Peyer's patch (tissue), 4 donors: ENCODE measurements around the gene CACNA2D2. TPM values are rescaled to one million over a fixed set of nuclear protein-coding genes. Genes with fewer than 3 reads are reported as not detected.

Experiments used
- DNase-seq, 3 donors: peaks; one replicate each; pipeline ENCODE4 v3.0.0-alpha.2; 2017 to 2019
- H3K27ac ChIP-seq, 4 donors: fragments of 200-600 bp; sonication (generic); one replicate each; pipeline ENCODE4 v1.5.1; 2016 to 2019
- H3K27me3 ChIP-seq, 2 donors: fragments of 200-600 bp; sonication (generic); one replicate each; pipeline ENCODE4 v1.5.1; 2019
- H3K36me3 ChIP-seq, 3 donors: fragments of 200-600 bp; sonication (generic); one replicate each; pipeline ENCODE4 v1.5.1; 2016 to 2019
- H3K4me1 ChIP-seq, 4 donors: fragments of 200-600 bp; sonication (generic); one replicate each; pipeline ENCODE4 v1.5.1; 2016 to 2019
- H3K4me3 ChIP-seq, 4 donors: fragments of 200-600 bp; sonication (generic); 1 replicate in 3 of 4; 2 replicates in 1 of 4; pipeline ENCODE4 v1.5.1; 2016 to 2019; ENCODE audit warnings: mild to moderate bottlenecking in 1 of 4
- H3K9me3 ChIP-seq, 4 donors: fragments of 200-600 bp; sonication (generic); one replicate each; pipeline ENCODE4 v1.5.1; 2016 to 2019; ENCODE audit warnings: mild to moderate bottlenecking in 1 of 4
- POLR2A ChIP-seq, 2 donors: fragments of 450-650 bp; IDR thresholded peaks; one replicate each; pipeline ENCODE4 v1.5.1; 2017; ENCODE audit warnings: antibody characterized with exemption in 2 of 2, mild to moderate bottlenecking in 2 of 2, moderate library complexity in 2 of 2
- total RNA-seq, 4 donors: library from RNA; depleted of rRNA; stranded (reverse); fragments of >200 nt; gene quantifications; one replicate each; pipeline ENCODE4 v1.1.0, GENCODE V29; 2016
- TF ChIP-seq, protein P1 (sequence below), 6 experiments: fragments of 450-650 bp in 4 of 6; fragments of 200-600 bp in 2 of 6; sonication (generic) in 1 of 6; IDR thresholded peaks; one replicate each; pipeline ENCODE4 v1.5.1; 2017 to 2019; ENCODE audit warnings: antibody characterized with exemption in 6 of 6, mild to moderate bottlenecking in 3 of 6, moderate library complexity in 1 of 6

CACNA2D2 gene
- total RNA-seq, 4 donors from 2014 or later: 0.88 to 5.8 (median 1.2) TPM

DNA sequence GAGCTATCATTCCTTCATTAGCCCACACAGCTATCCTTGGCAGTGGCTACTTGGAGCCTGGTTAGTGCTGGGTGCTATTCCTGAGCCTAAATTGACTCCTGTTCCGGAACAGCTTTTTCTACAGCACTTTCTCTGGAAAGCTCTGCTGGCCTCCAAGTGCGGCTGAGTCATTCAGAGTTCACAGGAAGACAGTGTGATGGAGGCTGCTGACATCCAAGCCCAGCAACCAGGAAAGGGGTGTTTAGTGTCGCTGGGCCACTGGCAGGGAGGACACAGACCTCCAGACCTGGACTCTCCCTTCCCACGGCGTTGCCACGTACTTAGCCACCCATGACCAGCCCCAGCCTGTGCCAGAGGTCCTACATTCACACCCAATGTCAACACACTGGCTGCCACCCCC, 28.7 kb downstream of the CACNA2D2 start:
- Histone ChIP-seq H3K27ac (no peak overlapping the region), H3K4me3 (no peak overlapping the region), H3K36me3 (no peaks in the 10 kb centered on the region), H3K27me3 (no peaks in the 10 kb centered on the region), H3K4me1 (no peaks in the 10 kb centered on the region), H3K9me3 (no peaks in the 10 kb centered on the region)
- DNase-seq: no peak
- no peak for TF ChIP-seq POLR2A (IDR thresholded peaks at IDR 0.05)
- TF ChIP-seq, protein P1, sequence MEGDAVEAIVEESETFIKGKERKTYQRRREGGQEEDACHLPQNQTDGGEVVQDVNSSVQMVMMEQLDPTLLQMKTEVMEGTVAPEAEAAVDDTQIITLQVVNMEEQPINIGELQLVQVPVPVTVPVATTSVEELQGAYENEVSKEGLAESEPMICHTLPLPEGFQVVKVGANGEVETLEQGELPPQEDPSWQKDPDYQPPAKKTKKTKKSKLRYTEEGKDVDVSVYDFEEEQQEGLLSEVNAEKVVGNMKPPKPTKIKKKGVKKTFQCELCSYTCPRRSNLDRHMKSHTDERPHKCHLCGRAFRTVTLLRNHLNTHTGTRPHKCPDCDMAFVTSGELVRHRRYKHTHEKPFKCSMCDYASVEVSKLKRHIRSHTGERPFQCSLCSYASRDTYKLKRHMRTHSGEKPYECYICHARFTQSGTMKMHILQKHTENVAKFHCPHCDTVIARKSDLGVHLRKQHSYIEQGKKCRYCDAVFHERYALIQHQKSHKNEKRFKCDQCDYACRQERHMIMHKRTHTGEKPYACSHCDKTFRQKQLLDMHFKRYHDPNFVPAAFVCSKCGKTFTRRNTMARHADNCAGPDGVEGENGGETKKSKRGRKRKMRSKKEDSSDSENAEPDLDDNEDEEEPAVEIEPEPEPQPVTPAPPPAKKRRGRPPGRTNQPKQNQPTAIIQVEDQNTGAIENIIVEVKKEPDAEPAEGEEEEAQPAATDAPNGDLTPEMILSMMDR (IDR thresholded peaks at IDR 0.05): no peak

DNA sequence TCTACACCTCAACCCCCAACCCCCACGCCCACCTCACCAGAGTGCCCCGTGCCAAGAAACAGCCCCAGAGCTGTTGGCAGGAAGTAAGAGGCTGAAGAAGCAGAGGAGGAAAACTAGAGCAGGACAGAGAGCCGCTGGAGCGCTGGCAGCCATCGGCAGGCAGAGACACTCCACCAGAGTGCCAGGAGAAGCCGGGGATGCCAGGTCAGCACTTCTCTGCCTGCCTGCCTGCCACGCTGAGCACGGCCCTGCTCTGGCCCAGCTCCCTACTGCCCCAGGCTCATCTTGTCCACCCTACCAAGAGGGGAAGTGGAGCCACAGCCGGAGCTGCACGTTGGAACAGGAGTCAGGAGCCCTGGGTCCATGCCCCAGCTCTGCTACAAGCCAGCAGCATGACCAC, 29.7 kb downstream of the CACNA2D2 start:
- Histone ChIP-seq H3K4me1 (no peaks in the 10 kb centered on the region), H3K36me3 (no peaks in the 10 kb centered on the region), H3K9me3 (no peaks in the 10 kb centered on the region), H3K4me3 (no peak overlapping the region), H3K27me3 (no peaks in the 10 kb centered on the region), H3K27ac (no peak overlapping the region)
- no peak for TF ChIP-seq POLR2A (IDR thresholded peaks at IDR 0.05)
- TF ChIP-seq, protein P1 (IDR thresholded peaks at IDR 0.05): no peak
- DNase-seq: no peak

DNA sequence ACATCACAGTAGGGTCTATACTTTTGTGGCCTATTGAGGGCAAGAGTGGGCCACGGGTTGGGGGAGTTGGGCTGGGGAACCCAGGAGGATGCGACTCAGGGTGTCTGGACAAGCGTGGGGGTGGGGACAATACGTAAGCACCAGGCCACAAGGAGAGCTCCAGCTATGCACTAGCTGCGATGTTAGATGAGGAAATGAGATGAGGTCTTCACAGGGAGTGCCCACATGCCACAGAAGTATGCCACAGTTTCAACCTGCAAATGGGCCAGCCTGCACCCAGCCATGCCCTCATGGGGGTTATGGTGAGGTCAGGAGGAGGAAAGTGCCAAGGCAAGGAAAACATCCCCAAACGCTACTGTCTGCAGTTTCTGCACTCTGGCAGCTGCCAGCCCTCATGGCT, 30.5 kb downstream of the CACNA2D2 start:
- TF ChIP-seq POLR2A (IDR thresholded peaks at IDR 0.05): no peak
- TF ChIP-seq, protein P1 (IDR thresholded peaks at IDR 0.05): no peak

DNA sequence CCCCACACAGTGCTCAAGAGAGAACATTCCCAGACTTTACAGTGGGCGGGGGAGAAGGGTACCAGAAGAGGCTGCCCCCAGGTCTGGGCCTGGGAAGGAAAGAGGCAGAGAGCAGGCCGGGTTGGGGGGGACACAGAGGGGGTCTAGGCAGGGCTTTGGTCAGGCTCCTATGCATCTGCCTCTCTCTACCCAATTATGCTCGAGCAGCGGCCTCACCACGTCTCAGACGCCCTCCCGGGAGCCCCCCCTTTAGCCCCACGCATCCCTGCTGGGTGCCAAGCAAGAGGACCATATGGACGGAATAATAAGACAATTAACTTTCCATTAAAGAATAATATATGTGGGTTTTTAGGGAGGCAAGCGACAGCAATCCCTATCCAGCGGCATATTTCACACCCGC, 32.8 kb downstream of the CACNA2D2 start:
- DNase-seq: no peak
- no peak overlapping the region for H3K27ac ChIP-seq
- no peaks in the 10 kb centered on the region for H3K4me1 ChIP-seq
- H3K36me3 ChIP-seq: no peaks in the 10 kb centered on the region
- H3K4me3 ChIP-seq: no peak overlapping the region
- H3K9me3 ChIP-seq: no peaks in the 10 kb centered on the region
- no peaks in the 10 kb centered on the region for H3K27me3 ChIP-seq
- TF ChIP-seq POLR2A (IDR thresholded peaks at IDR 0.05): no peak
- TF ChIP-seq, protein P1 (IDR thresholded peaks at IDR 0.05): no peak

More for the DNA sequence above, 30.5 kb downstream of the CACNA2D2 start:
- Histone ChIP-seq H3K4me3 (no peak overlapping the region), H3K36me3 (no peaks in the 10 kb centered on the region), H3K27me3 (no peaks in the 10 kb centered on the region), H3K27ac (no peak overlapping the region), H3K9me3 (no peaks in the 10 kb centered on the region), H3K4me1 (no peaks in the 10 kb centered on the region)
- no peak for DNase-seq

DNA sequence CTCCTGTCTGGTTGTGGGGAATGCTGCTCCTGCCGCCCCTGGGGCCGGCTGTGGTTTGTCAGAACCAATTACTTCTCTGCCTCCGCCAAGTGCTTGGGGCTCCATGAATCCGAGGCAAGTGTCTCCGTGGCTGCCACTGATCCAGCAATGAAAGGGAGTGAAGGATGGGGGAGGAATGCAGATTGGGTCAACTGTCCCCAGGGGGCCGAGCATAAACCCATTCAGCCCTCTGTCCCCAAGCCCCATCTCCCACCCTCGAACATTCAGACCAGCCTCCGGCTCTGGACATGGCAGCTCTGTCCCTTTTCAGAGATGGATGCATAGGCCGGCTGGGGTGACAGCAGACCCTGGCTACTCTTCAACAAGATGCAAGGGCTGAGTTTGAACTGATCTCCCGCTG, 35.5 kb downstream of the CACNA2D2 start:
- H3K4me1 ChIP-seq: no peaks in the 10 kb centered on the region
- no peaks in the 10 kb centered on the region for H3K36me3 ChIP-seq
- no peaks in the 10 kb centered on the region for H3K27me3 ChIP-seq
- no peak for DNase-seq
- H3K27ac ChIP-seq: no peak overlapping the region
- H3K4me3 ChIP-seq: no peak overlapping the region
- no peaks in the 10 kb centered on the region for H3K9me3 ChIP-seq
- TF ChIP-seq, protein P1 (IDR thresholded peaks at IDR 0.05): no peak
- no peak for TF ChIP-seq POLR2A (IDR thresholded peaks at IDR 0.05)

DNA sequence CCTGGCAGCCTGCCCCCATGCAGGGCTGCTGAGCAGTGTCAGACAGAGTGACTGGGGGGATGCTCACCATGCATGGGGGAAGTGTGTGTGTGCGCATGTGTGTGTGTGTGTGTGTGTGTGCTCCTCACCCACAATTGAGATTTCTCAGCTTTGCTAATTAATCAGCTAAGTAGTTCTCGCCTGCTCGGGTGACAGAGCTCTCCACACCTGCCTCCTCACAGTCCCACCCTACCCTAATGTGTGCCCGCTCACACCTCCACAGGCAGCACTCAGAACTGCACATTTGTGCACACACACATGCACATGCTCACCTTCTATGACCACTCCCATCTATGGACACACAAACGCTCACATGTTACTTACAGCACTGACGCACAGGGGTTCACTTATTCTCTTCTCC, 37.3 kb downstream of the CACNA2D2 start:
- H3K27me3 ChIP-seq: no peaks in the 10 kb centered on the region
- H3K9me3 ChIP-seq: no peaks in the 10 kb centered on the region
- no peaks in the 10 kb centered on the region for H3K4me1 ChIP-seq
- no peak overlapping the region for H3K4me3 ChIP-seq
- no peak for TF ChIP-seq POLR2A (IDR thresholded peaks at IDR 0.05)
- TF ChIP-seq, protein P1 (IDR thresholded peaks at IDR 0.05): no peak
- DNase-seq: no peak
- no peak overlapping the region for H3K27ac ChIP-seq
- H3K36me3 ChIP-seq: no peaks in the 10 kb centered on the region
